ENCODE measurements around the gene PIK3R2. TPM values are rescaled to one million over a fixed set of nuclear protein-coding genes. Genes with fewer than 3 reads are reported as not detected.

The PIK3R2 gene
- total RNA-seq, 1 donor from 2014 or later, result 1.6 TPM

DNA sequence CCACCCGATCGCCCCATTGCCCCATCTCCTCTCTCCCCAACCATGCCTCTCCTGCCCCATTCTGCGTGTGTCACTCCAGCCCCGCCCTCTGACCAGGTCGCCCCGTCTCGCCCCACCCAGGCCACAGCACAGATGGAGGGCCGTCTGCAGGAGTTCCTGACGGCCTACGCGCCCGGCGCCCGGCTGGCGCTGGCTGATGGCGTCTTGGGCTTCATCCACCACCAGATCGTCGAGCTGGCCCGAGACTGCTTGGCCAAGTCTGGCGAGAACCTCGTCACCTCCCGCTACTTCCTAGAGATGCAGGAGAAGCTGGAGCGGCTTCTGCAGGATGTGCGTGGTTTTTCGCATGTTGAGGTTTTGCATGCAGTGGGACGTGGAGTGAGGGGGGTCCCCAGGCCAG, 29.1 kb upstream of the PIK3R2 start:
- DNase-seq (ENCODE audit: low read depth in 2 of 2), result no peak

DNA sequence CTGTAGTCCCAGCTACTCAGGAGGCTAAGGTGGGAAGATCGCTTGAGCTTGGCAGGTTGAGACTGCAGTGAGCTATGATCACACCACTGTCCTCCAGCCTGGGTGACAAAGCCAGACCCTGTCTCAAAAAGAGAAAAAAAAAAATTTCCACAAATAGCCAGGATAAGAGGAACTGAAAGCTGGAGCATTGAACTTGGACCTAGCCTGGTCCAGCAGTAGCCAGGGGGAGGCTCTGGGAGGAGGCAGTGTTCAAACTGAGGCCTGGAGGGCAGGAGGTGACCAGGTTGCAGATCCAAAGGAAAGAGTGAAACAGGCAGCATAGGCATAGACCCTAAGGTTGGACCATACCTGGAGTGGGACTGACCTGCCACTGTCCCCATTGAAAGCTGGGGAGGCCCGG, 26.9 kb upstream of the PIK3R2 start:
- DNase-seq (ENCODE audit: low read depth in 2 of 2), result no peak

DNA sequence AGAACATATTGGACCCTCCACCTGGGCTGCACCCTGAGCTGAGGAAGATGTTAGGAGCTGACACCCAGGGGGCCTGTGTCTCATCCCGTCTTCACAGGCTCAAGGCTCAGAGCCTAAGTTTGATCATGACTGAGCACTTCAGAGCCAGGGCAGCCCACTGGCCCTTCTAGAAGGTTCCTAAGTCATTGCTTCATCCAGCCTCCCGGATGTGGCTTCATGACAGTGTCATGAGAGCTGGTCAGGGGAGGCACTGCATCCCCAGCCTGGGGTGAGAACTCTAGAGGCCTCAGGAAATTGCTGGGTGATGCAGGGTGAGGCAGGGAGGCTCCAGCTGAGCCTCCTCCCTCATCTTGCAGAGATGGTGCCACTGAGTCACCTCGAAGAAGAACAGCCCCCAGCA, 24.9 kb upstream of the PIK3R2 start:
- DNase-seq (ENCODE audit: low read depth in 2 of 2), result peak in 1 of 2 donors; percentile 18

DNA sequence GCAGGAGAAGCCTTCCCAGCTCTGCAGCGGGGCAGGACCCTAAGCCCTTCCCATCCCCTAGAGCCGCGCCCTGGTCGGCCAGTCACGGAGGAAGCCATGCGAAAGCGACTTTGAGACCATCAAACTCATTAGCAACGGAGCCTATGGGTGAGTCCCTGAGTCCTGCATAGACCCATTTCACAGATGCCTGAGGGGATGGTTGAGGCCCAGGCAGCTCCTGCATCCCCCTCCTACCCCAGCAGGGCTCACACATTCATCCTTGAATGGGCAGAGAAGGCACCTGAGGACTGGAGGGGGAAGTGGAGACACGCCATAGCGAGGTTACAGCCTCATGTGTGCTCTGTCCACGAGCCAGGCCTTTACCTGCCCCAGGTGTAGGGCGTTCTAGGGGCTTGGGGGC, 24.2 kb upstream of the PIK3R2 start:
- no peak for DNase-seq (ENCODE audit: low read depth in 2 of 2)

DNA sequence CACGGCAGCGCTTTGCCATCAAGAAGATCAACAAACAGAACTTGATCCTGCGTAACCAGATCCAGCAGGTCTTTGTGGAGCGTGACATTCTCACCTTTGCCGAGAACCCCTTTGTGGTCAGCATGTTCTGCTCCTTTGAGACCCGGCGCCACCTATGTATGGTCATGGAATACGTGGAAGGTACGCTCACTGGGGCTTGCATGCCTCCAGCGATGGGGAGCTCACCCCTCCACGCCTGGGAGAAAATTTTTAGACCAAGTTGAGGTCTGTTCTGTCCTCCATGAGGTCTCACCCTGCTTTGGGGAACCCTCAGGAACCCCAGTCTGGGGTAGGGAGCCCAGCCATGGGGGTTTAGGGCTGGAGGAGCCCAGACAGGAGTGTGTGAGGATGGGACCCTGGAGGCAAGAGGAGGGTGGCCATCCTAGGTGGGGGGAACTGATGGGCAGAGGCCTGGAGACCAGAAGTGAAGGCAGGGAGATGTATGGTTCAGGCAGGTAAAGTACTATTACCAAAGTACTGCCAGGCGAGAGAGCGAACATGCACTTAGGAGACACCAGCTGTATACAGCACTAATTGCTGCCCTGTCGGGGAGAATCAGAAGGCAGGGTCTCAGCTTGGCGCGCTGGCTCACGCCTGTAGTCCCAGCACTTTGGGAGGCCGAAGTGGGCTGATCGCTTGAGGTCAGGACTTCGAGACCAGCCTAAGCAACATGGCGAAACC, 22.3 kb upstream of the PIK3R2 start:
- DNase-seq (ENCODE audit: low read depth in 2 of 2), result no peak

DNA sequence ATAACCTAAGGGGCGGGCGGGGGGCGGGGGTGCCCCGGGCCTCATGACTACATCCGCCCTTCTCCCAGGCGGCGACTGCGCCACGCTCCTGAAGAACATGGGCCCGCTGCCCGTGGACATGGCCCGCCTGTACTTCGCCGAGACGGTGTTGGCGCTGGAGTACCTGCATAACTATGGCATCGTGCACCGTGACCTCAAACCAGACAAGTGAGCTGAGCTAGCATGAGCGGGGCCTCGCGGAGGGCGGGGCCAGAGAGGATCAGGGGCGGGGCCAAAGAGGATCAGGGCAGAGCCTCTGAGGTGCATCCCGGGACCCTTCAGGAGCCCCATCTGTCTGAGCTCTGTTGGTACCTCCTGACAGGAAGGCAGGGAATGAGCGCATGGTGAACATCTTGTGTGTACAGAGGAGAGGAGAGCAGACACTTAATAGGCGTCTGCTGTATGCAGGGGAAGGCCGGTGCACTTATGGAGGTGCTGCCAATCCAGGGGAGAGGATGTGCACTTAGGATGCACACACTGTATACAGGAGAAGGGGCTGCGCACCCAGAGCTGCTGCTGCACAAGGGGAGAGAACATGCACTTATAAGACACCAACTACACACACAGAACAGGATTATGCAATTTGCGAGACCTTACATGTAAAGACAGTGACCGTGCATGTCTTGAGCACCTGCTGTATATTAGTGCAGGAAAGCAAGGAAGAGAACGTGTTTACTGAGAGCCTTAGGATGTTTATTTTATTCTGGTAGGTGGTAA, 20.9 kb upstream of the PIK3R2 start:
- DNase-seq (ENCODE audit: low read depth in 2 of 2), result no peak

DNA sequence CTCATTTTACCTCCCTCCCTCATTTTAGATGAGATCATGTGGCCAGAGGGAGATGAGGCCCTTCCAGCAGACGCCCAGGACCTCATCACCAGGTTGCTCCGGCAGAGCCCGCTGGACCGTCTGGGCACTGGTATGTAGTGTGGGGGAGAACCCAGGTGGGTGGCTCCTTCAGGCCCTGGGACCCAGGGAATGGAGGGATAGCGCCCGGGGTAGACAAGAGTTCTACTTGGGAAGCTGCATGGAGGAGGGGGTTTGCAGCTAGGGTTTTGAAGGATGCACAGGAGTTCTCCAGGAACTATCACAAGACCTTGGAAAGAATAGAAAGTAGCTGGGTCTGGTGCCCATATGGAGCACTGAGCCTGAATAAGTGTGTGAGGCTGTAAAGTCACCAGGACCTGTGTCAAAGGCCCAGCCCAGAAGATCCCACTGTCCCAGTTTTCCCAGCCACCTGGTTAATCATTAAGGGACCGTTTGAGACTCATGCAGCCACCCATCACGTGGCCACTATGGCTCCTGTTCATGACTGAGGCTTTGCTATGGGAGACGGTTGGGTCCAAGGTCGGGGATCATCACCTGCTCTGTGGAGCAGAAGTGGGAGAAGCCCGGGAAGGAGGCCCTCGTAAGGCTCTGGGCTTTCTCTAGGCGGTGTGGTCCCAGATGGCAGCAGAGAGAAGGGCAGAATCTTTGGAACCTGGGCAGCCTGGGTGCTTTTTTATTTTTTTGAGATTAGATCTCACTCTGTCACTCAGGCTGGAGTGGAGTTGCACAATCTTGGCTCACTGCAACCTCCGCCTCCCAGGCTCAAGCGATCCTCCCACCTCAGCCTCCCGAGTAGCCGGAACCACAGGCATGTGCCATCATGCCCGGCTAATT, 17.0 kb upstream of the PIK3R2 start:
- DNase-seq (ENCODE audit: low read depth in 2 of 2), result no peak

DNA sequence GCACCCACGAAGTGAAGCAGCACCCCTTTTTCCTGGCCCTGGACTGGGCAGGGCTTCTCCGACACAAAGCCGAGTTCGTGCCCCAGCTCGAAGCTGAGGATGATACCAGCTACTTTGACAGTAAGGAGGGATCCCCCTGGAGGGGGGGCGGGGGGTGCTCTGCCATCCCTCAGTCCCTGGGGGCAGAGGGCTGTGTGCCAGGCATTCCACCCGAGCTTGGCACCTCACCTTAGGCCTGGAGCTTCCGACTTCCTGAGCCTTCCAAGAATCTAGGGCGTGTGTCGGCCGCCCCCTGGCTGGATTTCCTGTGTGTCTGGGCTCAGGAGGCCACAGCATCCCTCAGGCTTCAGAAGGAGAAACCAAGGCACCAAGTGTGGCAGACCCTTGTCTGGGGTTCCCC, 15.7 kb upstream of the PIK3R2 start:
- DNase-seq (ENCODE audit: low read depth in 2 of 2), result no peak

DNA sequence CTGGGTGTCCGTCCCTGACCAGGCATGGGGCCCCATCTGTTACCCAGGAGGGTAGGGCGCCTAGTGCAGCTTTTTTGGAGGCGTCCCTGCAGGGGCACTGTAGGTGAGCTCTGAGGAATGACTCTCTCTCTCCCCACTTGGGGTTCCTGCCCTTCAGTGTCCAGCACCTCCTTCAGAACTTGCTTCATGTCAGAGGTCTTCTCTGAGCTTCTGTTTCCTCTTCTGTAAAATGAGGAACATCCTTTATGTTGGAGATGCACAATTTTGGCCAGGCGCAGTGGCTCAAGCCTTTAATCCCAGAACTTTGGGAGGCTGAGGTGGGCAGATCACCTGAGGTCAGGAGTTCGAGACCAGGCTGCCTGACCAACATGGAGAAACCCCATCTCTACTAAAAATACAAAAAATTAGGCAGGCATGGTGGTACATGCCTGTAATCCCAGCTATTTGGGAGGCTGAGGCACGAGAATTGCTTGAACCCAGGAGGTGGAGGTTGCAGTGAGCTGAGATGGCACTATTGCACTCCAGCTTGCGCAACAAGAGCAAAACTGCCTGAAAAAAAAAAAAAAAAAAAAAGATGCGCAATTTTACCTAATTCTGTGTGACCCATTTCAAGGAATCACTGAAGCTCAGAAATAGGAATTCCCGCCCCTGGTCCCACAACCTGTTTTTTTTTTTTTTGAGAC, 15.2 kb upstream of the PIK3R2 start:
- DNase-seq (ENCODE audit: low read depth in 2 of 2), result no peak

DNA sequence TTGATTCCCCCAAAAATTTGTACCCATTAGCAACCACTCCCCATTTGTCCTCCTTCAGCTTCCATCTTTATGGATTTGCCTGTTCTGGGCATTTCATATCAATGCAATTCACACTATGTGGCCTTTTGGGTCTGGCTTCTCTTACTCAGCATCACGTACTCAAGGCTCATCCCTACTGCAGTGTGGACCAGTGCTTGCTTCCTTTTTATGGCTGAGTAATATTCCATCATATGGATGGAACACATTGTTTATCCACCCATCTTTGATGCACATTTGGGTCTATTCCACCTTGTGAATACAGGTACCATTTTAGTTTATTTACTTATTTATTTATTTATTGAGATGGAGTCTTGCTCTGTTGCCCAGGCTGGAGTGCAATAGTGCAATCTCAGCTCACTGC, 12.5 kb upstream of the PIK3R2 start:
- no peak for DNase-seq (ENCODE audit: low read depth in 2 of 2)

DNA sequence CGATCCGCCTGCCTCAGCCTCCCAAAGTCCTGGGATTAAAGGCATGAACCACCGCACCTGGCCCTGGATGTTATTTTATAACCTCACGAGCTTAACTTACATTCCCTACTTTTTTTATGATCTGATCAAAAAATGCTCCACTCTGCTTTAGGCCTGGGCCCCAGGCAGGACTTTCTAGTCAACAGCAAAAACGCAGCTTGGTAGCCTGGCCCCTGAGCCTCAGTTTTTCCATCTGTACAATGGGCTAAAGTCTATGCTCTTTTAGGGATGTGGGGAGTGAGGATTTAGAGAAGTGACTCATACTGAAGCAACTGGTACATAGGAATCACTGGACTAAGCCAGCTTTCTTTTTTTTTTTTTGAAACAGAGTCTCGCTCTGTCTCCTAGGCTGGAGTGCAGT, 11.9 kb upstream of the PIK3R2 start:
- DNase-seq (ENCODE audit: low read depth in 2 of 2), result no peak

DNA sequence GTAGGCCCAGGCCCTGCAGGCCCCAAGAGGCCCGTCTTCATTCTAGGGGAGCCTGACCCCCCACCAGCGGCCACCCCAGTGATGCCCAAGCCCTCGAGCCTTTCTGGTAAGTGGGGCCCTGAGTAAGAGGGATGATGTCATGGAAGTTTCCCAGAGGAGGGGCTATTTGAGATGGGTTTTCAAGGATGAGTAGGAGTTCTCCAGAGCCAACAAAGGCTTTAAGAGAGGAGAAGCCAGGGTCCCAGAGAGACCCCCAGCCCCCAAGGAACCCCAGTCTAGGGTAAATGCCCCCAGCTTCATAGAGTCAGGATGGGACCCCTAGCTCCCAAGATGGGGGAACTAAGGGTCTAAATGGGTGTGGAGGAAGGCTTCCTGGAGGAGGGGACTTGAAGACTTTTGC, 9.1 kb upstream of the PIK3R2 start:
- DNase-seq (ENCODE audit: low read depth in 2 of 2), result no peak

DNA sequence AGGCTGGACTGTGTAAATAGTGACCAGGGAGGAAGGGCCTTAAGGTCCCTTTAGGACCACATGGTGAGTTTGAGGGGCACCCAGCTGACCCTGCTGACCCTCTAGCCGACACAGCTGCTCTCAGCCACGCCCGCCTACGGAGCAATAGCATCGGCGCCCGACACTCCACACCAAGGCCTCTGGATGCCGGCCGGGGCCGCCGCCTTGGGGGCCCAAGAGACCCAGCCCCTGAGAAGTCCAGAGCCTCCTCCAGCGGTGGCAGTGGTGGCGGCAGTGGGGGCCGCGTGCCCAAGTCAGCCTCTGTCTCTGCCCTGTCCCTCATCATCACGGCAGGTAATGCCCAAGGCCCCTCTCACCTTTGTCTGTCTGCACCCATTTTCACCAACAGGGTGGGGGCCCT, 8.6 kb upstream of the PIK3R2 start:
- no peak for DNase-seq (ENCODE audit: low read depth in 2 of 2)

DNA sequence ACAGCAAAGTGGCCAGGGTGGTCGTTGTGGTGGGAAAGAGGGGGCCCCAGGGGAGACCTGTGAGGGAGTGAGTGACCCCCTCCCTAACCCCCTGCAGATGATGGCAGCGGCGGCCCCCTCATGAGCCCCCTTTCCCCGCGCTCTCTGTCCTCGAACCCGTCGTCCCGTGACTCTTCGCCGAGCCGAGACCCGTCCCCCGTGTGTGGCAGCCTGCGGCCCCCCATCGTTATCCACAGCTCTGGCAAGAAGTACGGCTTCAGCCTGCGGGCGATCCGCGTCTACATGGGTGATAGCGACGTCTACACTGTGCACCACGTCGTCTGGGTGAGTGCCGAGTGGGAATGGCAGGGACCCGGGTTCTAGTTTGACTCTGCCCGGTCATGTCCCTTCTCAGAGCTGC, 8.1 kb upstream of the PIK3R2 start:
- no peak for DNase-seq (ENCODE audit: low read depth in 2 of 2)

DNA sequence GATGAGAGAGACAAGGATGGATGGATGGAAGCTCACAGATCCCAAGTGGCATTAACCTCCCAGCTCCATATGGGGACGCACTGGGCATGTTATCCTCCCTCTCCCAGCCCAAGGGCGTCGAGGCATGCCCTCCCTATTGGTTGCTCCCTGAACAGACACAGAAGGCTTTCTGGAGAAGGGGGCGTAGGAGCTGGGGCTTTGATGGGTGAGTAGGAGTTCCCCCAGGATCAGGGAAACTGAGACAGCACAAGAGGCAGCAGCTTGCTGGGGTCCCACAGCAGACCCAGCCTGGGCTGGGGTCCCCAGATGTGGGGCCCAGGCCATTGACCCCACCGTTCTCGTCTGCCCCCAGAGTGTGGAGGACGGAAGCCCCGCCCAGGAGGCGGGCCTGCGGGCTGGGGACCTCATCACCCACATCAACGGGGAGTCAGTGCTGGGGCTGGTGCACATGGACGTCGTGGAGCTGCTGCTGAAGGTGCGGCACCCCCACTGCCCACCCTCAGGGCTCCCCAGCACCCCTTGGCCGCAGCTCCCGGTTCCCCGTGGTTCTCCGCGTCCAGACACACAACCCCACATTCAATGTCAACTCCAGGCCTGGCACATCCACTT, 7.5 kb upstream of the PIK3R2 start:
- DNase-seq (ENCODE audit: low read depth in 2 of 2), result no peak

DNA sequence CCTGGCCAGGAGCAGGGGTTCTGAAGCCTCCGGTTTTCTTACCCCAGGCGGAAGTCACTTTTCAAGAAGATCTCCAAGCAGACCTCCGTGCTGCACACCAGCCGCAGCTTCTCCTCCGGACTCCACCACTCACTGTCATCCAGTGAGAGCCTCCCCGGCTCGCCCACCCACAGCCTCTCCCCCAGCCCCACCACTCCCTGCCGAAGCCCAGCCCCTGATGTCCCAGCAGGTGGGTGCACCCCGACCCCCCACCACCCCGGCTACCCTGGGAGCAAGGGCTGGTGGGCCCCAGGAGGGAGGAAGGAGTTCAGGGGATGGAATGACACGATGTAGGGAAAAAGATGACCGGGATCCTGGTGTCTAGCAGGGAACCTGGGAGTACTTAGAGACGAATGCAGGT, 5.6 kb upstream of the PIK3R2 start:
- no peak for DNase-seq (ENCODE audit: low read depth in 2 of 2)

DNA sequence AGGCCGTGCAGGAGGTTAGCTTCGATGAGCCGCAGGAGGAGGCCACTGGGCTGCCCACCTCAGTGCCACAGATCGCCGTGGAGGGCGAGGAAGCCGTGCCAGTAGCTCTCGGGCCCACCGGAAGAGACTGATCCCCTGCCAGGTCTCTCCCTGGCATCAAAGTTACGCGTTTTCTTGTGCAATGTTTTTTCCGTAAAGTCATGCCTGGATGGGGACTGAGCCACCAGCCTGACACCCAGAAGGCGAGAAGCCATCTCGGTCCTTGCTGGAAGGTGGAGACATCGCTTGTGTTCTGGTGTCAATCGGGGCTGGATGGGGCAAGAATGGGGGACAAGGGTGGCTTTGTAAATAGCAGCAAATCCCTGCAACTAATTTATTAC, 3.4 kb upstream of the PIK3R2 start:
- DNase-seq (ENCODE audit: low read depth in 2 of 2), result no peak

DNA sequence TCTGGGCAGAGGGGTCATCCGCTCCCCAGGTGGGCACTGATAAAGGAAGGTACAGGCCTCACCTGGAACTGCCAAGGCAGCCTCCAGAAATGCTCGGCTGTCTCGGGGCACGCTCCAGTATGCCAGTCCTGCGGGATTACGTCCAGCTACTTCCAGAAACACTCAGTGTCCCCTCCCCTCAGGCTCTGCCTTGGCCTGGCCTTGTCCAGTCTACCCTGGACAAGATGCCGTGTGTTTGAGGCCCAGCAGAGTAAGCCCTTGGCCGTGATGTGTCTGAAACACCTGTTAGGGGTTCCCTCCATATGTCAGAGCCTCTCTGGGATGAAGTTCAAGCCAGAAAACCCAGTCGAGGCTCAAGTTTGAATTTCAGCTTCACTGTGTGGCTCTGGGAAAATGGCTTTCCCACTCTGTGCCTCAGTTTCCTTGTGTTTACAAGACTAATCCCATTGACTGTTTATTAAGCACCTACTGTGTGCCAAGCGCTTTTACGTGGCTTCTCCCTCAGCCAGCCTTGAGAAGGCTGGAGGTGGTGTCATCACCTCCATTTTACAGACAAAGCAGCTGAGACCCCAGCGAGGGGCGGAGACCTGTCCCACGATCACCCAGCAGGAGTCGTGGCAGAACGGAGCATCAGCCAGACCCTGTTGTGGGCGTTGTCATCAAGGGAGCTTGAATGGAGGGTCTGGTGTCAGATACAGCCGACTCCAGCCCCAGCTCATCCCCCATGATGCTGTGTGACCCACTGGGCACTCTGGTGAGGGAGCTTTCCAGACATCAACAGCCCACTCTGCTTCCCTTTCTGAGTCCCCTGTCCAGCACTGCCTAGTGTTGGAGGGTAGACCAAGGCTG, 2.0 kb upstream of the PIK3R2 start:
- DNase-seq (ENCODE audit: low read depth in 2 of 2), result no peak

DNA sequence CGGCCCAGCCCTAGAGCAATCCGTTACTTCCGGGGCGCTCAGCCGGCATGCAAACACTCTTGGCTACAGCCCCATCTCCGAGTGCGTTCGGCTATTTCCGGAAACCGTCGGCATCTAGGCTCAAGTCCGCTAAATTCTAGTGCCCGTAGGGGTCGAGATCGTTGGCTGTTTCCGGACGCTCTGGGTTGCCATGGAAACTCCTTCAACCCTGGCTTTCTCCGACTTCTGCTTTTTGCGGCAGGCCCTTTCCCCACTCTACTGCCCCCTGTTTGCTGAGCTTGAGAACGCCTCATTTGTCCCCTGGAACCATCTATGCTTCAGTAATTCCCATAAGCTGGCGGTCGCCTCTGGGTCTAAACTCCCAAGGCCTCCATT, 534 bp upstream of the PIK3R2 start:
- peak; percentile 95 to 96 for DNase-seq (ENCODE audit: low read depth in 2 of 2)

DNA sequence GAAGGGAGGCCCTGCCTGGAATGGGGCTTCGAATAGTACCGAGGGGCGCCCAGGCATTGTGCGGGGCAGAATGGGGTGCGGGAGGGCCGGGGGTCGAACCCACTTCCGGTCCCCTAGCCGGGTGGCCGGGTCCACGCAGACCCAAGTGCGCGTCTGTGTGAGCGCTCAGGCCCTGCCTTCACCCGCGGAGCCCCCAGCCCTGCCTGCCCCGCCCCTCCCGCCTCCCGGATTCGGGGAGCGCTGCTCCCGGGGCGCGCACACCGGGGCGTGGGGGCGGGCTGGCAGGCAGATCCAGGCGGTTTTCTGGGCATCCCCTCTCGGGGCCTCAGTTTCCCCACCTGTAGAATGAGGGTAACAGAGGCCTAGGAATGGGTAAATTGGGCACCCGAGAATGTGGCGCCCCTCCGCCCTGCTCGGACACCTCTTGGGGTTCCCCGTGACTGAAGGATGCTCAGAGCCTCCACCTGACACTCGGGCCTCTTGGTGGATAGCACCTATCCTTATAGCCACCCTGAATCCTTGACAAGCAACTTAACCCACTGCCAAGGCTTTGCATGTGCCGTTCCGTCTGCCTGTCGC, 682 bp downstream of the PIK3R2 start:
- DNase-seq (ENCODE audit: low read depth in 2 of 2), result no peak

Data from lung microvascular endothelial cell (primary cell).